ENCODE results near the gene PHYHD1. TPM values are rescaled to one million over a fixed set of nuclear protein-coding genes. Genes with fewer than 3 reads are reported as not detected.
A peak's percentile ranks its signal among the peaks of the same experiment; 100 is the strongest.

PHYHD1 gene
- total RNA-seq, 2 experiments from 2014 or later: 0.61 to 1.5 TPM

- H3K36me3 Mint-ChIP-seq (ENCODE audit: low read depth): peaks cover 37% of the 10 kb centered on the region
- ATAC-seq (peak; percentile 49), DNase-seq (peak; percentile 45)
- no peak for TF ChIP-seq CTCF (IDR thresholded peaks at IDR 0.05)
- no peaks in the 10 kb centered on the region for H3K27me3 Mint-ChIP-seq
- H3K4me3 Mint-ChIP-seq: no peak overlapping the region
- CTCF ChIA-PET: no interaction called here
- intact Hi-C loops (cut with micrococcal nuclease): no loop called here
- no peaks in the 10 kb centered on the region for H3K9me3 Mint-ChIP-seq
- H3K27ac Mint-ChIP-seq: peak overlapping the region; percentile 69
- peaks cover 67% of the 10 kb centered on the region for H3K4me1 Mint-ChIP-seq (ENCODE audit: low read depth)
- POLR2A ChIA-PET: interaction anchor here (0.7 kb wide), 1 partner anchor 8 kb away, joined by 4 read pairs; no protein-coding TSS in a partner anchor
Observed at GRCh38 chr9:128909859-128910258, 10.9 kb upstream of the PHYHD1 start.

GRCh38 chr9:128910906-128911305, 9.9 kb upstream of the PHYHD1 start:
- Mint-ChIP-seq H3K9me3 (no peaks in the 10 kb centered on the region), H3K27me3 (no peaks in the 10 kb centered on the region), H3K36me3 (ENCODE audit: low read depth) (peaks cover 39% of the 10 kb centered on the region), H3K4me3 (no peak overlapping the region), H3K27ac (peak overlapping the region; percentile 0), H3K4me1 (ENCODE audit: low read depth) (peaks cover 64% of the 10 kb centered on the region)
- intact Hi-C loops (cut with micrococcal nuclease): no loop called here
- DNase-seq (no peak), ATAC-seq (no peak)
- no peak for TF ChIP-seq CTCF (IDR thresholded peaks at IDR 0.05)
- ChIA-PET CTCF (no interaction called here), POLR2A (interaction anchor here (0.7 kb wide), 1 partner anchor 9 kb away, joined by 4 read pairs; no protein-coding TSS in a partner anchor)

GRCh38 chr9:128911529-128912035, 9.2 kb upstream of the PHYHD1 start:
- POLR2A ChIA-PET: interaction anchor here (0.6 to 1.9 kb wide), 2 partner anchors 9 to 34 kb away, joined by 3 to 9 read pairs; no protein-coding TSS in a partner anchor

GRCh38 chr9:128912270-128912853, 8.4 kb upstream of the PHYHD1 start:
- TF ChIP-seq CTCF (IDR thresholded peaks at IDR 0.05): no peak
- no peaks in the 10 kb centered on the region for H3K9me3 Mint-ChIP-seq
- peaks cover 61% of the 10 kb centered on the region for H3K4me1 Mint-ChIP-seq (ENCODE audit: low read depth)
- intact Hi-C loops (cut with micrococcal nuclease): no loop called here
- no peaks in the 10 kb centered on the region for H3K27me3 Mint-ChIP-seq
- CTCF ChIA-PET: interaction anchor here (0.9 to 1.2 kb wide), 2 partner anchors 15 to 16 kb away, joined by 3 to 4 read pairs; no protein-coding TSS in a partner anchor
- H3K36me3 Mint-ChIP-seq (ENCODE audit: low read depth): peaks cover 44% of the 10 kb centered on the region
- POLR2A ChIA-PET: interaction anchor here (1.0 to 1.9 kb wide), 2 partner anchors 10 to 19 kb away, joined by 3 to 9 read pairs; no protein-coding TSS in a partner anchor
- H3K4me3 Mint-ChIP-seq: no peak overlapping the region
- DNase-seq (peak; percentile 34), ATAC-seq (peak; percentile 24)
- peak overlapping the region; percentile 69 for H3K27ac Mint-ChIP-seq

More at GRCh38 chr9:128911529-128912035, 9.2 kb upstream of the PHYHD1 start:
- DNase-seq: no peak
- peaks cover 42% of the 10 kb centered on the region for H3K36me3 Mint-ChIP-seq (ENCODE audit: low read depth)
- CTCF ChIA-PET: interaction anchor here (1.2 kb wide), 1 partner anchor 17 kb away, joined by 4 read pairs; no protein-coding TSS in a partner anchor
- no peaks in the 10 kb centered on the region for H3K27me3 Mint-ChIP-seq
- TF ChIP-seq CTCF (IDR thresholded peaks at IDR 0.05): no peak
- no peak overlapping the region for H3K4me3 Mint-ChIP-seq
- intact Hi-C loops (cut with micrococcal nuclease): no loop called here
- peaks cover 63% of the 10 kb centered on the region for H3K4me1 Mint-ChIP-seq (ENCODE audit: low read depth)
- H3K9me3 Mint-ChIP-seq: no peaks in the 10 kb centered on the region
- peak overlapping the region; percentile 0 for H3K27ac Mint-ChIP-seq
- no peak for ATAC-seq

All from activated CD8-positive, alpha-beta T cell treated with anti-CD3 and anti-CD28 coated beads for 36 hours (primary cell).